T follicular helper cell (primary cell): Measurements from ENCODE around the gene COX4I2.
"Not testable (repeated sequence)": the region's sequence is repeated elsewhere in the genome, so short reads cannot be mapped to it uniquely, and the experiment has no call there.

Source experiments
- DNase-seq: peaks from one replicate; pipeline ENCODE4 v3.0.0-alpha.2; 2020; ENCODE audit warnings: low read depth
- total RNA-seq, 2 experiments: gene quantifications; one replicate each; lab custom pipeline; 2026; lab: John Stamatoyannopoulos, UW

The COX4I2 gene
- total RNA-seq, result 0 reads per million in 2 experiments

DNA sequence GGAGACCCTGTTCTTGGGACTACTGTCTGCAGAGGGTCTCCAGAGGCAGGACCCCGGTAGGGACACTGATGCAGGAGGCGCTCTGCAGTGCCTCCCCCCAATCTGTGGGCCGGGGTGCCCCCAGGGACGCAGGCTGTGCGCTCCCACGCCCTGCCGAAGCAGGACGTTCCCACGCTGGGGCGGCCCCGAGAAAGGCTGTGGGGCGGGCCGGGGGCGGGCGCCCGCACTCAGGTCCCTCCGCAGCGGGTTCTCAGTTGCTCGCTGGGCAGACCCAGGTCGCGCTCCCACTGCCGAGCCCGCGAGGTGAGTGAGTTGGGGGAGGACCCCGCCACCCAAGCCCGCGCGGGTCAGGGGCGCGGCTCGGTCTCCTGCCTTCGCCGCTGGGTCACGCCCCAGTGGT is at the start of gene COX4I2:
COX4I2 (plus strand) TSS at position 253 of the 400 bp plus-strand sequence. CDS start 1,106 bp downstream, outside the sequence.
- no peak for DNase-seq

DNA sequence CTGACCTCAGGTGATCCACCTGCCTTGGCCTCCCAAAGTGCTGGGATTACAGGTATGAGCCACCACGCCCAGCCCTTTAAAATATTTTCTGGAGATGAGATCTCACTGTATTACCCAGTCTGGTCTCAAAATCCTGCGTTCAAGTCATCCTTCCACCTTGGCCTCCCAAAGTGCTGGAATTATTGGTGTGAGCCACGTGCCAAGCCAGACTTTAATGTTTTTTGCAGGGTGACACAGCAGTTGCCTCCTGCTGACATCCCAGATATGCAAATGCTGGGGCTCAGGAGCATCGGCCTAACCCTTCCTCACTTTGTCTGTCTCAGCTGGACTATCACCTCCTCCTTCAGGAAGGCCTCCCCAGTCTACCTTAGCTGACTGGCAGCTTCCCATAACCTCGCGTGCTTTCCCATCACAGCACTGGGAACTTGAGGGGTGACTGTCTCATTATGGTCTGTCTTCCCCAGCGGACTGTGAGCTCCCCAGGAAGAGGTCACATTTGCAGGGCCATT is 46.9 kb upstream of the COX4I2 start:
- no peak for DNase-seq

DNA sequence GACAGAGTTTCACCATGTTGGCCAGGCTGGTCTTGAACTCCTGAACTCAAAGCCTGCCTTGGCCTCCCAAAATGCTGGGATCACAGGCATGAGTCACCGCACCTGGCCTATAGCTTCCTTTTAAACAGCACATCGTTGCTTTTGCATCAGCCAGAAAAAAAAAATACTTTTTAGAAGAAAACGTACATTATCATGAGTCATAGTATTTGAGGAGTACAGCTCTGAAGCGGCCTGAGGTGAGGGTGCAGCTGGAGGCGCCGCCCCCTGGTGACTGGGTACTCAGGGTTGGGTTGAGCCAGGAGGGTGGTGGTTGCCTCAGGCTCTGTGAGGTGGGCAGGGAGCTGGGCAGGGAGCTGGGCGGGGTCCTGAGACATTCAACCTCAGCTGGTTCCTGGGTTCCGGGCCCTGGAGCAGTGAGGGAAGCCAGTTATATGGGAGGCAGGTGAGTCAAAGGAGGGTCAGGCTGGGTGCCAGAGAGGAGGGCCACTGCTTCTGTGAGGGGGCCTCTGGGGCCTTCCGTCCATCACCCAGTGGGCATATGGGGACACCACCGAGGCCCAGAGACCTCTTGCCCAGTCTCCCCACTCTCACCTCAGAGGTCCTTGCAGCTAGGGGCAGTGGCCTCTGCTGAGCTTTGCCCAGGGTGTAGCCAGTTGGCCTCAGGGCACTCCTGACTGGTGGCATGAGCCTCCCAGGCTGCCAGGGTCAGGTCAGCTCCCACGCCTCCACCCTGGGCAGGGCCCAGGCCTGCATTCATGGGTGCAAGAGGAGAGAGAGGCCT is 44.3 kb upstream of the COX4I2 start:
- no peak for DNase-seq

DNA sequence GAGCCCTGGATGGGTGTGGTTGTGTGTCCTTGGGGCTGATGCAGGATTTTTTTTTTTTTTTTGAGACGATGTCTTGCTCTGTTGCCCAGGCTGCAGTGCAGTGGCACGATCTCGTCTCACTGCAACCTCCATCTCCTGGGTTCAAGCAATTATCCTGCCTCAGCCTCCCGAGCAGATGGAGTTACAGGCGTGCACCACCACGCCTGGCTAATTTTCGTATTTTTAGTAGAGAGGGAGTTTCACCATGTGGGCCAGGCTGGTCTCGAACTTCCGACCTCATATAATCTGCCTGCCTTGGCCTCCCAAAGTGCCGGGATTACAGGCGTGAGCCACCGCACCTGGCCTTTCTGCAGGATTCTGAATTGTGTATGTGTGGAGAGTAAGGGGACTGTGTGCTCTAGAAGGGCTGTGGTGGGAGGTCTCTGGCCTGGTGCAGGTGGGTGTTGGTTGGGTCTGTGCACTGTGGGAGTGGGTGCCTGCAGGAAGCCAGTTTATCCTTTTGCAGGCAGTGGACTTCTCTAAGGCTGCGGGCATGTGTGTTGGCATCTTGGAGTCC is 43.6 kb upstream of the COX4I2 start:
- no peak for DNase-seq

DNA sequence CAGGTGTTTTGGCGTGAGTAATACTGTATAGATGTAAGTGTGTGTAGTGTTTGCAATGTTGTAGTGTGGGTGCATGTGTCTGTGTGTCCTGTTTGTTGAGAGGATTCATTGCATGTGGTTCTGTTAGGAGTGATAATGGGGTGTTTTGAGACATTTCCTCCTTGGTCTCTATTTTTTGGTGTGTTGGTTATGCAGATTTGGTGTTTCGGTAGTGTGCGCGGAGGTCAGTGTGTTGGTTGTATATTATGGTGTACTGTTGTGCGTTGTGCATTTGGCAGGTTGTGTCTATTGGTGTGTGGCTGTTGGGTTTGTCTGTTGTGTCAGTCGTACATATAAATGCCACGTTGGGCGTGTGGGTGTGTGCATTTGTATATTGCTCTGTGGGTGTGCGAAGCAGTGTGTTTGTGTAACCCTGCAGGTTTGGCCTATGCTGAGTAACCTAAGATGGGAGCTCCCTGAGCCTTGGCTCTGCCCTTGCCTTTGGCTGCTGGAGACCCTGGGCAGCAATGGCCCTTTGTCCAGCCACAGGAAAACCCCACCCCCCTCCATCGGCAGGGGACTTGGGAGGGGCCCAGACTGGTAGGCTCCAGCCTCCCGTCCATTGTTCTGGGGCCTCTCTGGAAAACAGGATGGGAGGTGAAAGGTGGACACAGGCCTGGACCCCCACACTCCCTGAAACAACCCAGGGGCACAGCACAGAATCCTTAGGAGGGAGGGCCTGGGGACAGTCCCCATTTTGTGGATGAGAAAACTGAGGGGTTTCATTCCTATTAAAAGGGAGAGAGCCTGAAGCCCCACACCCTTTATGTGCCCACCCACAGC is 42.9 kb upstream of the COX4I2 start:
- DNase-seq, result no peak

- no peak for DNase-seq
Observed at GRCh38 chr20:31595380-31595653, 42.4 kb upstream of the COX4I2 start.

DNA sequence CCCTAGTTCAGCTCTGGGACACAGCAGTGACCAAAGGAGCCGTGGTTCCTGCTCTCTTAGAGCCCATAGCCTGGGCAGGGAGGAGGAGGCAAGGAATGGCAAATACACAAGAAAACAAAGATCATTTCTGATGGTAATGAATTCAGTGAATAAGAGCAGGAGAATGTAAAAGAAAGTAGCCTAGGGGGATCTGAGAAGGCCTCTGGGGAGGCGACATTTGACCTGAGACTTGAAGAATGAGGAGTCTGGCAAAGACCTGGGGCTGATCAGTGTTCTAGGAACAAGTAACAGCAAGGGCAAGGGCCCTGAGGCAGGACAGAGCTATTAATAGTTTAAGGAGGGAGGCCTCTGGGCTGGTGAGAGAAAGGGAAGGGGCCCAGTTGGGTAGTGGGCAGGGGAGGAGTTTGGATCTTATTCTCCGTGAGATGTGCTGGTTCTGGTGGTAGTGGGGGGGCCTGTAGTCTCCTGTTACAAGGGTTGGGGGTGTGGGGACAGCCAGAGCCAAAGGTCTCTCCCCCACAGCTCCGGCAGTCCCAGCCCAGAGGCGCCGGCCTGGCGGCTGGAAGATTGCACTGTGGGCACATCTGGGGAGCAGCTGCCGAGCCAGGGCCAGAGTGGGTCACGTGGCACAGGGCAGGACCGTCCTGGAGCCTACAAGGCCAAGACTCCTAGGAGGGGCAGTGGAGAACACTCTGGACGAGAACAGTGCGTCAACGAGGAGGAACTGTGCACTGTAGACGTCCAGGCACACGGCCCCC is 41.9 kb upstream of the COX4I2 start:
- DNase-seq, result no peak

GRCh38 chr20:31596412-31596715 is 41.3 kb upstream of the COX4I2 start:
- DNase-seq, result not testable (repeated sequence)

- DNase-seq, result no peak
Observed at GRCh38 chr20:31596831-31597480, 40.8 kb upstream of the COX4I2 start.

DNA sequence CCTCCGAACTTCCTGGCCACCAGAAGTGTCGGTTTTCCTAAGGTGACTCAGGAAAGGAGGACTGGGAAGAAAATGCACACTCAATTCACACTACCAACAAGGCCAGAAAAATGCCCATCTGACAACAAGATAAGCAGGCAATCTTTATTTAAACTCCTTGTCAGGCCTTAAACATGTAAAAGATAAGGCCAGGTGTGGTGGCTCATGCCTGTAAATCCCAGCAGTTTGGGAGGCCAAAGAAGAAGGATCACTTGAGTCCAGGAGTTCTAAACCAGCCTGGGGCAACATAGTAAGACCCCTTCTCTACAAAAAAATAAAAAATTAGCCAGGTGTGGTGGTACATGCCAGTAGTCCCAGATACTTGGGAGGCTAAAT is 40.2 kb upstream of the COX4I2 start:
- no peak for DNase-seq

GRCh38 chr20:31602431-31602778 is 35.3 kb upstream of the COX4I2 start:
- no peak for DNase-seq

DNA sequence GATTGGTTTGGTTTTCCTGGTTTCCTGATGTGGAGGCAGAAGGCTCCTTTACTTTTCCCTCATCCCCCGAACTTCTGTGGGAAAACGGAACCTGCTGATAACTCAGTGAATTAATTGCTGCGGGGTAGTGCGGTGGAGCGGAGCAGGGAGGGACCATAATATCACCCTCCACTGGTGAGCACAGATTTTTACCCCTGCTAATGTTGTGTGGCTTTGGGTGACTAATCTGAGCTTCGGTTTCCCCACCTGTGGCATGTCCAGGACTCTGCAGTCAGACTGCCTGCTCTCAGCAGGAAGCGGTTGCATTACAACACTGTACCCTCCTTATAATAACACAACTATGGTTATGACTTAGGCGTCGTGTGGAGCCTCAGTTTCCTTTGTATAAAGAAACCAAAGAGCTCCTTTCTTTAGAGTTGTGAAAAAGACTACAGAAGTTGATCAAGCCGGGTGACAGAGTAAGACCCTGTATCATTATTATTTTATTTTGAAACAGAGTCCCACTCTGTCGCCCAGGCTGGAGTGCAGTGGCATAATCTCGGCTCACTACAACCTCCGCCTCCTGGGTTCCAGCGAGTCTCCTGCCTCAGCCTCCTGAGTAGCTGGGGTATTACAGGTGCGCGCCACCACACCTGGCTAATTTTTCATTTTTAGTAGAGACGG is 34.8 kb upstream of the COX4I2 start:
- DNase-seq, result no peak

DNA sequence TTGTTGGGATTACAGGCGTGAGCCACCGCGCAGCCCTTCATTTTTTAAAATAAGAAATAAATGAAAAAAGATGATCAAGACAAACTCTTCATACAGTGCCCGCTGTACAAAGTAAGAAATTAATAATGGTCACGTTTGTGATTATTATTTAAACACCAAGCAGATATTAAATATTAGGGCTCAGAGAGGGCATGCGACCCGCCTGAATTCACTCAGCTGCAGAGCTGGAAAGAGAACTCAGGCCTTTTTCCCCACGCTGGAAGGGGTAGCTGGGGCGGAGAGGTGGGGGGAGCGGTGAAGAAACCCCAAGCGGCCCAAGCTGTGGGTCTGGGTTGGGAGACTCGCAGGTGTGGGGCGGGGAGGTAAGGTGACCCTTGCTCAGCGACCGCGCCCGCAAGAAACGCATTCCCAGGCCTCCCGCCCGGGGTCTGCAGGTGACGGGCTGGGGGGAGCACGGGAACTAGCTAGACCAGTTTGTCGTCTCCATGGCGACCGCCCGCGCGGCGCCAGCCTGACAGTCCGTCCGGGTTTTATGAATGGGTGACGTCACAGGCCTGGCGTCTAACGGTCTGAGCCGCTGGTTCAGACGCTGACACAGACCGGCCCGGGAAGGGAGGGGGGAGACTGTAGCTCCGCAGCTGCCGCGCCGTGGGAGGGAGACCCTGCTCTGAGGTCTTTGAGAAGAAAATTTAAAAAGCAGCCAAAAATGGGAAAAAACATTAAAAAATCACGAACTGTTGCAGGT is 33.7 kb upstream of the COX4I2 start:
- DNase-seq, result peak; percentile 74

DNA sequence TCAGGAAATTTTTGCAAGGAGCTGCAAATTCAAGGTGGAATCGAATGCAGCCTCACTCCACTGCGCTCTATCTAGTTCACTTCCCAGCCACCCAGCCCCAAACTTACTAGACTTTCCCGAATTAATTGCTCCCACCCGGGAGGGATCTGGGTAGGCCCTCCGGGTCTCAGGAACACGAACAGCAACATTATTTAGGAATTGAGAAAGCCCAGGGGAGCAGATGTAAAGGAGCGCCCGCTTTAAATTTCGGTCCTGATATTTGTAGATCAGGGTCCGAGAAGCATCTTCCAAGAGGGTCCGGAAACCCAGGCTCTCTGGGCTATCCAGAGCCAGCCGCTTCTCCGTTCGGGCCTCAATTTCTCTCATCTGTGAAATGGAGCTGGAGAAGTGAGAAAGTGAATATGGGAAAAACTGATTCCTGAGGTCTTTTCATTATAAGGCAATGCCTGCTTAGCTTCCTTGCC is 33.1 kb upstream of the COX4I2 start:
- no peak for DNase-seq

DNA sequence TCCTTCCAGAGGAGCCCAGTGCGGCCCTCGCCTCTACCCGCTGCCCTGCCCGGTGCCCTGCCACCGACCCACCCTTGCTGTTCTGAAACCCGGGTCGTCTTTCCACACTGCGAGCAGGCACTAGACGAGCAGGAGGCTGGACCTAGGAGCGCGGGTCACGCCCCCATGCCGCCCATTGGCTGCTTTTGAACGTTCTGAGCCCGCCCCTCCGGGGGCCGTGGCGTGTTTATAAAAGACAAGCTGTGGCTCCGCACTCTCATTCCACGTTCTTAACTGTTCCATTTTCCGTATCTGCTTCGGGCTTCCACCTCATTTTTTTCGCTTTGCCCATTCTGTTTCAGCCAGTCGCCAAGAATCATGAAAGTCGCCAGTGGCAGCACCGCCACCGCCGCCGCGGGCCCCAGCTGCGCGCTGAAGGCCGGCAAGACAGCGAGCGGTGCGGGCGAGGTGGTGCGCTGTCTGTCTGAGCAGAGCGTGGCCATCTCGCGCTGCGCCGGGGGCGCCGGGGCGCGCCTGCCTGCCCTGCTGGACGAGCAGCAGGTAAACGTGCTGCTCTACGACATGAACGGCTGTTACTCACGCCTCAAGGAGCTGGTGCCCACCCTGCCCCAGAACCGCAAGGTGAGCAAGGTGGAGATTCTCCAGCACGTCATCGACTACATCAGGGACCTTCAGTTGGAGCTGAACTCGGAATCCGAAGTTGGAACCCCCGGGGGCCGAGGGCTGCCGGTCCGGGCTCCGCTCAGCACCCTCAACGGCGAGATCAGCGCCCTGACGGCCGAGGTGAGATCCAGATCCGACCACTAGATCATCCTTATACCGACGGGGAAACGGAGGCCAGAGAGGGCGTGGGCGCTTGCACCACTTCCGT is 32.4 kb upstream of the COX4I2 start, which contains the start of gene ID1:
ID1 (plus strand) TSS at position 259 of the 871 bp plus-strand sequence; CDS start at position 358, 99 bp downstream.
- DNase-seq, result peak; percentile 84

GRCh38 chr20:31605902-31606803 is 31.6 kb upstream of the COX4I2 start:
- DNase-seq, result no peak

DNA sequence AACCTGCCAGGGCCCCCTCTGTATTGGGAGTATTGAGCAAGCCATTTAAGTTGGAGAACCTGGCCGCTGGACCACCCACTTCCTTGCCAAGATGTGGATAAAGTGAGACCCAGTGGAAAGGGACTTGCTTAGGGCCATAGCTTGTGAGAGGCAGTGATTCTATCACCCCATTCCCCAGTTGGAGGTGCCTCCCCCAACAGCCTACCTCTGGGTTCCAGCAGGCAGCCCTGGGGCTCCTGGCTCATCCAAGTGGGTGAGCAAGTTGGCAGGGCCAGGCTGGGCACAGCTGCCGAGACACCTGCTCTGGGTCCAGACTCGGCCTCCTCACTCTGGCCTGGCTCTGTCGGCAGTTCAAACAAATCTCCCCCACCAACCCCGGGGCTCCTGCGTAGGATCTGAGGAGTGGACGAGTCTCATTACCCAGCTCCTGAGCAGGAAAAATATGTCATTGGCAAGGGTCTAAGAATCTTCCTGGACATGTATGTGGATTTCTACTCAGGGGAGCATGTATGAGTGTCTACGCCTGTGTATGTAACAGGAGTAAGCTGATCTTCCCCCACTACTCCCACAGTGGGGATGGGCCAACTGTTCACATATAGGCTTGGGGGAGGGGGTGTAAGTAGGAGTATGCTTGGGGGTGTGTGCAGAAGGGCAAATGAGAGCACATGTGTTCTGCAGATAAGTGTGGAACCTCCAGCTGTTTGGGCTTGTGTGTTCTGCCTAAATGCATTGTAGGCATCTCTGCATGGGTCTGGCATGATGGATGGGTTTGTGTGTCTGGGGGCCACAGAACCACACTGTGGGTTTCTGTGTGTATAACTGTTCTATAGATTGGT is 30.7 kb upstream of the COX4I2 start:
- no peak for DNase-seq
